GM23338 (cell line): ENCODE results near the gene RAB37. TPM values are rescaled to one million over a fixed set of nuclear protein-coding genes. Genes with fewer than 3 reads are reported as not detected.

ENCODE experiments used
- ATAC-seq: fragments of 200-7000 bp; cut with Tn5 transposase; 3 replicates; pipeline ENCODE4 v1.9.1; 2020
- DNase-seq: peaks from one replicate; pipeline ENCODE4 v3.0.0-alpha.2; 2015; ENCODE audit warnings: low spot score
- H2AFZ ChIP-seq: fragments of 200-600 bp; sonication (generic); 2 replicates; pipeline ENCODE4 v1.8.0; 2016; ENCODE audit warnings: antibody characterized with exemption, mild to moderate bottlenecking, moderate library complexity
- H3F3A ChIP-seq: fragments of 200-600 bp; sonication (generic); replicated peaks from 2 replicates; pipeline ENCODE4 v1.8.0; 2017; ENCODE audit warnings: antibody characterized with exemption, mixed run types, low read depth
- H3K27ac ChIP-seq: fragments of 200-600 bp; sonication (generic); 2 replicates; pipeline ENCODE4 v1.6.1; 2016; ENCODE audit warnings: low read depth
- H3K27me3 ChIP-seq: fragments of 200-600 bp; sonication (generic); 2 replicates; pipeline ENCODE4 v1.8.0; 2016; ENCODE audit warnings: mild to moderate bottlenecking, mixed run types, moderate library complexity; ENCODE audit not compliant: insufficient read depth
- H3K36me3 ChIP-seq: fragments of 200-600 bp; sonication (generic); 2 replicates; pipeline ENCODE4 v1.8.0; 2016; ENCODE audit warnings: mild to moderate bottlenecking; ENCODE audit not compliant: insufficient read depth
- H3K4me1 ChIP-seq: fragments of 200-600 bp; sonication (generic); 2 replicates; pipeline ENCODE4 v1.8.0; 2016; ENCODE audit warnings: mild to moderate bottlenecking, moderate library complexity; ENCODE audit not compliant: insufficient read depth
- H3K4me2 ChIP-seq: fragments of 200-600 bp; sonication (generic); 2 replicates; pipeline ENCODE4 v1.7.1; 2017; ENCODE audit warnings: mixed run types
- H3K4me3 ChIP-seq: fragments of 200-600 bp; sonication (generic); 2 replicates; pipeline ENCODE4 v1.6.1; 2016; ENCODE audit warnings: mixed run types
- H3K79me2 ChIP-seq: fragments of 200-600 bp; sonication (generic); replicated peaks from 2 replicates; pipeline ENCODE4 v1.8.0; 2017; ENCODE audit warnings: mild to moderate bottlenecking; ENCODE audit not compliant: insufficient read depth
- H3K9me2 ChIP-seq: fragments of 200-600 bp; sonication (generic); 2 replicates; pipeline ENCODE4 v1.8.0; 2017; ENCODE audit not compliant: insufficient read depth
- H4K20me1 ChIP-seq: fragments of 200-600 bp; sonication (generic); replicated peaks from 2 replicates; pipeline ENCODE4 v1.8.0; 2017; ENCODE audit warnings: mild to moderate bottlenecking; ENCODE audit not compliant: insufficient read depth
- H3K27ac Mint-ChIP-seq: 2 replicates; pipeline ENCODE4 v1.8.0; 2020; ENCODE audit warnings: inconsistent platforms, mild to moderate bottlenecking, moderate library complexity, mixed read lengths
- H3K27me3 Mint-ChIP-seq: 3 replicates; pipeline ENCODE4 v1.8.0; 2022; ENCODE audit warnings: low read depth, mild to moderate bottlenecking, moderate library complexity, mixed read lengths, inconsistent platforms; ENCODE audit not compliant: insufficient read depth, poor library complexity
- H3K36me3 Mint-ChIP-seq: 3 replicates; pipeline ENCODE4 v1.8.0; 2021; ENCODE audit warnings: low read depth, mild to moderate bottlenecking, inconsistent platforms, moderate library complexity, mixed read lengths
- H3K4me1 Mint-ChIP-seq: 3 replicates; pipeline ENCODE4 v1.8.0; 2020; ENCODE audit warnings: mild to moderate bottlenecking, inconsistent platforms, mixed read lengths
- H3K4me3 Mint-ChIP-seq: 3 replicates; pipeline ENCODE4 v1.8.0; 2021; ENCODE audit warnings: moderate library complexity, mild to moderate bottlenecking, inconsistent platforms, mixed read lengths
- H3K9me3 Mint-ChIP-seq: 3 replicates; pipeline ENCODE4 v1.8.0; 2020; ENCODE audit warnings: moderate library complexity, mild to moderate bottlenecking, inconsistent platforms, mixed read lengths
- CREB1 ChIP-seq: fragments of 250-450 bp; sonication (Bioruptor Pico); IDR thresholded peaks from 2 replicates; pipeline ENCODE4 v1.5.0; 2020; ENCODE audit warnings: low read depth, mild to moderate bottlenecking, moderate library complexity
- EZH2 ChIP-seq: fragments of 200-600 bp; sonication (generic); IDR thresholded peaks from one replicate; pipeline ENCODE4 v1.8.0; 2017; ENCODE audit warnings: antibody characterized with exemption, mild to moderate bottlenecking, low read depth; ENCODE audit not compliant: unreplicated experiment
- EZH2phosphoT487 ChIP-seq: fragments of 200-600 bp; sonication (generic); IDR thresholded peaks from one replicate; pipeline ENCODE4 v1.8.1; 2018; ENCODE audit warnings: antibody characterized with exemption; ENCODE audit not compliant: unreplicated experiment
- JUNB ChIP-seq: IDR thresholded peaks from one replicate; pipeline ENCODE4 v1.6.1; 2016; ENCODE audit warnings: antibody characterized with exemption; ENCODE audit not compliant: unreplicated experiment
- NANOG ChIP-seq: IDR thresholded peaks from 2 replicates; pipeline ENCODE4 v1.6.1; 2016; ENCODE audit warnings: antibody characterized with exemption, borderline replicate concordance
- POLR2AphosphoS5 ChIP-seq: IDR thresholded peaks from 2 replicates; pipeline ENCODE4 v1.6.1; 2016; ENCODE audit warnings: antibody characterized with exemption, low read depth
- REST ChIP-seq: IDR thresholded peaks from one replicate; pipeline ENCODE4 v1.6.1; 2018; ENCODE audit warnings: antibody characterized with exemption; ENCODE audit not compliant: unreplicated experiment
- STAT1 ChIP-seq: IDR thresholded peaks from one replicate; pipeline ENCODE4 v1.6.1; 2016; ENCODE audit warnings: antibody characterized with exemption; ENCODE audit not compliant: unreplicated experiment
- ZNF114 ChIP-seq: fragments of 250-450 bp; sonication (Bioruptor Pico); IDR thresholded peaks from 2 replicates; pipeline ENCODE4 v1.5.0; 2020; ENCODE audit warnings: mild to moderate bottlenecking, moderate library complexity
- ZNF331 ChIP-seq: fragments of 250-450 bp; sonication (Bioruptor Pico); IDR thresholded peaks from 2 replicates; pipeline ENCODE4 v1.5.0; 2020; ENCODE audit warnings: low read depth, mild to moderate bottlenecking, moderate library complexity
- ZNF462 ChIP-seq: fragments of 250-450 bp; sonication (Bioruptor Pico); IDR thresholded peaks from 2 replicates; pipeline ENCODE4 v1.5.0; 2020; ENCODE audit warnings: mild to moderate bottlenecking, moderate library complexity
- polyA plus RNA-seq: library from polyadenylated mRNA; unstranded; fragments of >200 nt; fragmentation: Nextera tagmentation; extraction: Ambion mirVana; gene quantifications from 2 replicates; pipeline ENCODE4 v1.2.1, GENCODE V29; 2016
- total RNA-seq: library from RNA; depleted of rRNA; stranded (reverse); fragments of >200 nt; shearing (Covaris generic); gene quantifications from 2 replicates; pipeline ENCODE4 v1.2.3, GENCODE V29; 2014
- TF ChIP-seq, protein P1 (sequence below): IDR thresholded peaks from 2 replicates; pipeline ENCODE4 v1.6.1; 2016; ENCODE audit warnings: antibody characterized with exemption
- TF ChIP-seq, protein P2 (sequence below), 2 experiments: fragments of 200-600 bp in 1 of 2; sonication (generic) in 1 of 2; conservative IDR thresholded peaks; 2 replicates each; pipeline versions ENCODE4 v1.5.1 to v1.6.1; 2016 to 2017; ENCODE audit warnings: antibody characterized with exemption in 2 of 2, low read depth in 2 of 2, mild to moderate bottlenecking in 2 of 2, moderate library complexity in 1 of 2

RAB37 gene
- total and polyA plus RNA-seq, 2 experiments from 2014 or later, result 3.3 to 5.2 TPM

DNA sequence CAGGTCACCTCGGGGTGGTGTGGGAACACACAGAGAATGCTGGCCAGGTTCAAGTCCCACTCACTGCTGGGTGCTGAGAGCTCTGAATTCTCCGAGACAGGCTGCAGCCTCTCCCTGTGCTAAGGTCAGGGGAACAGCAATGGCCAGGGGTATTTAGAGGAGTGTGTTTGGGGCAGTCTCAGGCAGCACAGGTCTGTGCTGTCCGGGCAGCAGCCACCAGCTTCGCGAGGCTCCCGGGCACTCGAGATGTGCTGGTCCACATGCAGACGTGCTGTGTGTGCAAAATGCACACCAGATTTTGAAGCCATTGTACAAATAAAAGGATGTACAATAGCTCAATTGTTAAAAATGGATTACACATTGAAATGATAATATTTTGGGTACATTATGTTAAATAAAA is 18.5 kb downstream of the RAB37 start:
- peaks cover 65% of the 10 kb centered on the region for H4K20me1 ChIP-seq
- H3K27ac ChIP-seq, result no peak overlapping the region
- Mint-ChIP-seq H3K27ac (no peak overlapping the region), H3K9me3 (no peaks in the 10 kb centered on the region), H3K4me1 (peaks cover 60% of the 10 kb centered on the region), H3K36me3 (peaks cover 16% of the 10 kb centered on the region; the same call in 2 of the 3 replicates), H3K4me3 (no peak overlapping the region), H3K27me3 (peaks cover 18% of the 10 kb centered on the region)
- DNase-seq (no peak), ATAC-seq (no peak)
- no peaks in the 10 kb centered on the region for H3F3A ChIP-seq
- H3K9me2 ChIP-seq, result no peaks in the 10 kb centered on the region
- peaks cover 43% of the 10 kb centered on the region for H3K4me1 ChIP-seq
- peaks cover 86% of the 10 kb centered on the region for H3K79me2 ChIP-seq
- no peak overlapping the region for H2AFZ ChIP-seq
- no peaks in the 10 kb centered on the region for H3K36me3 ChIP-seq
- H3K4me2 ChIP-seq, result no peak overlapping the region
- TF ChIP-seq EZH2phosphoT487, result no peak
- TF ChIP-seq STAT1, result no peak
- no peak for TF ChIP-seq JUNB
- TF ChIP-seq, protein P1, sequence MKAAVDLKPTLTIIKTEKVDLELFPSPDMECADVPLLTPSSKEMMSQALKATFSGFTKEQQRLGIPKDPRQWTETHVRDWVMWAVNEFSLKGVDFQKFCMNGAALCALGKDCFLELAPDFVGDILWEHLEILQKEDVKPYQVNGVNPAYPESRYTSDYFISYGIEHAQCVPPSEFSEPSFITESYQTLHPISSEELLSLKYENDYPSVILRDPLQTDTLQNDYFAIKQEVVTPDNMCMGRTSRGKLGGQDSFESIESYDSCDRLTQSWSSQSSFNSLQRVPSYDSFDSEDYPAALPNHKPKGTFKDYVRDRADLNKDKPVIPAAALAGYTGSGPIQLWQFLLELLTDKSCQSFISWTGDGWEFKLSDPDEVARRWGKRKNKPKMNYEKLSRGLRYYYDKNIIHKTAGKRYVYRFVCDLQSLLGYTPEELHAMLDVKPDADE, result no peak
- no peak for TF ChIP-seq EZH2
- no peak for TF ChIP-seq POLR2AphosphoS5
- no peak for TF ChIP-seq ZNF462
- TF ChIP-seq, protein P2, sequence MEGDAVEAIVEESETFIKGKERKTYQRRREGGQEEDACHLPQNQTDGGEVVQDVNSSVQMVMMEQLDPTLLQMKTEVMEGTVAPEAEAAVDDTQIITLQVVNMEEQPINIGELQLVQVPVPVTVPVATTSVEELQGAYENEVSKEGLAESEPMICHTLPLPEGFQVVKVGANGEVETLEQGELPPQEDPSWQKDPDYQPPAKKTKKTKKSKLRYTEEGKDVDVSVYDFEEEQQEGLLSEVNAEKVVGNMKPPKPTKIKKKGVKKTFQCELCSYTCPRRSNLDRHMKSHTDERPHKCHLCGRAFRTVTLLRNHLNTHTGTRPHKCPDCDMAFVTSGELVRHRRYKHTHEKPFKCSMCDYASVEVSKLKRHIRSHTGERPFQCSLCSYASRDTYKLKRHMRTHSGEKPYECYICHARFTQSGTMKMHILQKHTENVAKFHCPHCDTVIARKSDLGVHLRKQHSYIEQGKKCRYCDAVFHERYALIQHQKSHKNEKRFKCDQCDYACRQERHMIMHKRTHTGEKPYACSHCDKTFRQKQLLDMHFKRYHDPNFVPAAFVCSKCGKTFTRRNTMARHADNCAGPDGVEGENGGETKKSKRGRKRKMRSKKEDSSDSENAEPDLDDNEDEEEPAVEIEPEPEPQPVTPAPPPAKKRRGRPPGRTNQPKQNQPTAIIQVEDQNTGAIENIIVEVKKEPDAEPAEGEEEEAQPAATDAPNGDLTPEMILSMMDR (conservative IDR thresholded peaks at IDR 0.05; ENCODE audit: low read depth in 2 of 2), result no peak
- no peak for TF ChIP-seq NANOG
- TF ChIP-seq ZNF331 (CRISPR knock-in tag), result no peak
- no peak for TF ChIP-seq ZNF114 (CRISPR knock-in tag)
- TF ChIP-seq CREB1 (CRISPR knock-in tag), result no peak
- no peak for TF ChIP-seq REST
- H3K27me3 ChIP-seq, result no peaks in the 10 kb centered on the region
- H3K4me3 ChIP-seq, result no peak overlapping the region
